ENCODE data around the gene EFS. TPM values are rescaled to one million over a fixed set of nuclear protein-coding genes. Genes with fewer than 3 reads are reported as not detected.

Gene EFS
- polyA plus RNA-seq, 1 donor (not counting 4 experiments of a cell fraction or from before 2014, with no cell fraction given) = 1.4 TPM

DNA sequence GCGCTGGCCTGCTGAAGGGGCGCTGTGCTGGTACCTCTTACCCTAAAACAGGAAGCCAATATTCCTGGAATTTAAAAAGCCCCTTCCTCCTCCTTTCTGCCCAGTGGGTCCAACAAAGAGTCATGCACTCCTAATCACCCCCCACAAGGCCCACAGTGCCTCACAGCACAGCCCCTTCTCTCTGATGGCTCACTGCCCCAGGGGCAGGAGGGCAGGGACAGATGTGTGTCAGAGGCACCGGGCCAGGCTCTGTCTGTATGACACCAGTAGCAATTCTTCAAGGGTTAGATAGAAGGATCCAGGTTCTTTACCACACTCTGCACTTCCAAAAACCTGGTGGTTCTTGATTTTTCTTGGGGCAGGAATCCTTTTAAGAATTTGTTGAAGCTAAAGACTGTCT is 34.2 kb upstream of the EFS start:
- no peak for FAIRE-seq
- dilution Hi-C loops (cut with MboI; ENCODE audit: extremely low pct_ligation_motif_present, low sequenced_read_pairs) = no loop called here
- DNase-seq (ENCODE audit: low read depth, low spot score) = no peak
- Histone ChIP-seq H3K4me3 (ENCODE audit: control insufficient read depth in 2 of 3, extremely low read depth in 1 of 3, insufficient read depth in 2 of 3, low read depth in 1 of 3, low read length in 3 of 3) (no peak overlapping the region), H3K36me3 (ENCODE audit: control insufficient read depth in 2 of 2, extremely low read depth in 1 of 2, insufficient read depth in 2 of 2, low read length in 2 of 2) (no peaks in the 10 kb centered on the region), H3K27me3 (ENCODE audit: control insufficient read depth, extremely low read depth, insufficient read depth, low read length) (peaks cover 6% of the 10 kb centered on the region), H3K79me2 (ENCODE audit: control insufficient read depth, insufficient read depth, low read length) (no peaks in the 10 kb centered on the region), H3K4me2 (ENCODE audit: control insufficient read depth, extremely low read depth, insufficient read depth, low read depth, low read length) (no peak overlapping the region), H3K9me3 (ENCODE audit: control insufficient read depth, low read depth, low read length) (no peaks in the 10 kb centered on the region), H3K9ac (ENCODE audit: control insufficient read depth, extremely low read depth, insufficient read depth, low read length) (no peak overlapping the region), H3K4me1 (ENCODE audit: control insufficient read depth, extremely low read depth, insufficient read depth, low read length) (no peaks in the 10 kb centered on the region), H3K27ac (ENCODE audit: control insufficient read depth, insufficient read depth, low read length) (no peak overlapping the region), H4K20me1 (ENCODE audit: control insufficient read depth, extremely low read depth, insufficient read depth, low read length) (no peaks in the 10 kb centered on the region), H3K9me1 (ENCODE audit: control insufficient read depth, extremely low read depth, insufficient read depth, low read length) (no peaks in the 10 kb centered on the region), H2AFZ (ENCODE audit: control insufficient read depth, low read length) (no peak overlapping the region)
- TF ChIP-seq EZH2 (IDR thresholded peaks at IDR 0.05; ENCODE audit: low read length) = no peak
- TF ChIP-seq, protein P1, sequence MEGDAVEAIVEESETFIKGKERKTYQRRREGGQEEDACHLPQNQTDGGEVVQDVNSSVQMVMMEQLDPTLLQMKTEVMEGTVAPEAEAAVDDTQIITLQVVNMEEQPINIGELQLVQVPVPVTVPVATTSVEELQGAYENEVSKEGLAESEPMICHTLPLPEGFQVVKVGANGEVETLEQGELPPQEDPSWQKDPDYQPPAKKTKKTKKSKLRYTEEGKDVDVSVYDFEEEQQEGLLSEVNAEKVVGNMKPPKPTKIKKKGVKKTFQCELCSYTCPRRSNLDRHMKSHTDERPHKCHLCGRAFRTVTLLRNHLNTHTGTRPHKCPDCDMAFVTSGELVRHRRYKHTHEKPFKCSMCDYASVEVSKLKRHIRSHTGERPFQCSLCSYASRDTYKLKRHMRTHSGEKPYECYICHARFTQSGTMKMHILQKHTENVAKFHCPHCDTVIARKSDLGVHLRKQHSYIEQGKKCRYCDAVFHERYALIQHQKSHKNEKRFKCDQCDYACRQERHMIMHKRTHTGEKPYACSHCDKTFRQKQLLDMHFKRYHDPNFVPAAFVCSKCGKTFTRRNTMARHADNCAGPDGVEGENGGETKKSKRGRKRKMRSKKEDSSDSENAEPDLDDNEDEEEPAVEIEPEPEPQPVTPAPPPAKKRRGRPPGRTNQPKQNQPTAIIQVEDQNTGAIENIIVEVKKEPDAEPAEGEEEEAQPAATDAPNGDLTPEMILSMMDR (optimal IDR thresholded peaks at IDR 0.05 in 1 of 3, IDR thresholded peaks at IDR 0.05 in 1 of 3, conservative IDR thresholded peaks at IDR 0.05 in 1 of 3; ENCODE audit: extremely low read depth in 1 of 3, insufficient read depth in 2 of 3, low read length in 3 of 3) = no peak

DNA sequence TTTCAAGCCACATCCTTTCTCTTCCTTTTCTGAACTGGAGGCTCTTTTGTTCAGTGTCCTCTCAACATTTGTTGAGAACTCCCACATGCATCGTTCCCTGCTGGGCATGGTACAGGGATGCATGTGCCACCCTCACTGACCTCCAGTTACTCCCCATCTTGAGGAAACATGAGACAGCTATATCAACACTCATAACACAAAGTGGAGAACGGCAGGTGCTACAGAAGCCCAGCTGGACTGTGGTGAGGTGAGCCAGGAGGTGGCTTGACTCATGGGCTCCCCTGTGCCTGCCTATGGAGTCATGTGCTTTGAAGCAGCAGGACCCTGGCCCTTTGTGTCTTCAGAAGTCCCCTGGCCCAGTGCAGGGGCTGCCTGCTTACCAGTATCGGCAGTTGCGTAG is 33.4 kb upstream of the EFS start:
- no peak overlapping the region for H3K27ac ChIP-seq (ENCODE audit: control insufficient read depth, insufficient read depth, low read length)
- no peaks in the 10 kb centered on the region for H3K79me2 ChIP-seq (ENCODE audit: control insufficient read depth, insufficient read depth, low read length)
- H3K4me2 ChIP-seq (ENCODE audit: control insufficient read depth, extremely low read depth, insufficient read depth, low read depth, low read length) = no peak overlapping the region
- FAIRE-seq (no peak), DNase-seq (ENCODE audit: low read depth, low spot score) (no peak)
- dilution Hi-C loops (cut with MboI; ENCODE audit: extremely low pct_ligation_motif_present, low sequenced_read_pairs) = no loop called here
- TF ChIP-seq, protein P1 (optimal IDR thresholded peaks at IDR 0.05 in 1 of 3, IDR thresholded peaks at IDR 0.05 in 1 of 3, conservative IDR thresholded peaks at IDR 0.05 in 1 of 3; ENCODE audit: extremely low read depth in 1 of 3, insufficient read depth in 2 of 3, low read length in 3 of 3) = no peak
- TF ChIP-seq EZH2 (IDR thresholded peaks at IDR 0.05; ENCODE audit: low read length) = no peak
- no peak overlapping the region for H3K4me3 ChIP-seq (ENCODE audit: control insufficient read depth in 2 of 3, extremely low read depth in 1 of 3, insufficient read depth in 2 of 3, low read depth in 1 of 3, low read length in 3 of 3)
- no peaks in the 10 kb centered on the region for H3K27me3 ChIP-seq (ENCODE audit: control insufficient read depth, extremely low read depth, insufficient read depth, low read length)
- no peak overlapping the region for H3K9ac ChIP-seq (ENCODE audit: control insufficient read depth, extremely low read depth, insufficient read depth, low read length)
- H3K9me3 ChIP-seq (ENCODE audit: control insufficient read depth, low read depth, low read length) = no peaks in the 10 kb centered on the region
- no peaks in the 10 kb centered on the region for H3K36me3 ChIP-seq (ENCODE audit: control insufficient read depth in 2 of 2, extremely low read depth in 1 of 2, insufficient read depth in 2 of 2, low read length in 2 of 2)
- H4K20me1 ChIP-seq (ENCODE audit: control insufficient read depth, extremely low read depth, insufficient read depth, low read length) = no peaks in the 10 kb centered on the region
- no peaks in the 10 kb centered on the region for H3K4me1 ChIP-seq (ENCODE audit: control insufficient read depth, extremely low read depth, insufficient read depth, low read length)
- H3K9me1 ChIP-seq (ENCODE audit: control insufficient read depth, extremely low read depth, insufficient read depth, low read length) = no peaks in the 10 kb centered on the region
- no peak overlapping the region for H2AFZ ChIP-seq (ENCODE audit: control insufficient read depth, low read length)
